Measurements from ENCODE around the gene ARHGEF26.
A peak's percentile ranks its signal among the peaks of the same experiment; 100 is the strongest.

- TF ChIP-seq, protein P1, sequence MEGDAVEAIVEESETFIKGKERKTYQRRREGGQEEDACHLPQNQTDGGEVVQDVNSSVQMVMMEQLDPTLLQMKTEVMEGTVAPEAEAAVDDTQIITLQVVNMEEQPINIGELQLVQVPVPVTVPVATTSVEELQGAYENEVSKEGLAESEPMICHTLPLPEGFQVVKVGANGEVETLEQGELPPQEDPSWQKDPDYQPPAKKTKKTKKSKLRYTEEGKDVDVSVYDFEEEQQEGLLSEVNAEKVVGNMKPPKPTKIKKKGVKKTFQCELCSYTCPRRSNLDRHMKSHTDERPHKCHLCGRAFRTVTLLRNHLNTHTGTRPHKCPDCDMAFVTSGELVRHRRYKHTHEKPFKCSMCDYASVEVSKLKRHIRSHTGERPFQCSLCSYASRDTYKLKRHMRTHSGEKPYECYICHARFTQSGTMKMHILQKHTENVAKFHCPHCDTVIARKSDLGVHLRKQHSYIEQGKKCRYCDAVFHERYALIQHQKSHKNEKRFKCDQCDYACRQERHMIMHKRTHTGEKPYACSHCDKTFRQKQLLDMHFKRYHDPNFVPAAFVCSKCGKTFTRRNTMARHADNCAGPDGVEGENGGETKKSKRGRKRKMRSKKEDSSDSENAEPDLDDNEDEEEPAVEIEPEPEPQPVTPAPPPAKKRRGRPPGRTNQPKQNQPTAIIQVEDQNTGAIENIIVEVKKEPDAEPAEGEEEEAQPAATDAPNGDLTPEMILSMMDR (IDR thresholded peaks at IDR 0.05; ENCODE audit: insufficient read depth, low read length), result no peak
- no peak for TF ChIP-seq POLR2AphosphoS5 (IDR thresholded peaks at IDR 0.05; ENCODE audit: low read depth)
- no peak for TF ChIP-seq GABPA (IDR thresholded peaks at IDR 0.05; ENCODE audit: low read depth)
- TF ChIP-seq, protein P2, sequence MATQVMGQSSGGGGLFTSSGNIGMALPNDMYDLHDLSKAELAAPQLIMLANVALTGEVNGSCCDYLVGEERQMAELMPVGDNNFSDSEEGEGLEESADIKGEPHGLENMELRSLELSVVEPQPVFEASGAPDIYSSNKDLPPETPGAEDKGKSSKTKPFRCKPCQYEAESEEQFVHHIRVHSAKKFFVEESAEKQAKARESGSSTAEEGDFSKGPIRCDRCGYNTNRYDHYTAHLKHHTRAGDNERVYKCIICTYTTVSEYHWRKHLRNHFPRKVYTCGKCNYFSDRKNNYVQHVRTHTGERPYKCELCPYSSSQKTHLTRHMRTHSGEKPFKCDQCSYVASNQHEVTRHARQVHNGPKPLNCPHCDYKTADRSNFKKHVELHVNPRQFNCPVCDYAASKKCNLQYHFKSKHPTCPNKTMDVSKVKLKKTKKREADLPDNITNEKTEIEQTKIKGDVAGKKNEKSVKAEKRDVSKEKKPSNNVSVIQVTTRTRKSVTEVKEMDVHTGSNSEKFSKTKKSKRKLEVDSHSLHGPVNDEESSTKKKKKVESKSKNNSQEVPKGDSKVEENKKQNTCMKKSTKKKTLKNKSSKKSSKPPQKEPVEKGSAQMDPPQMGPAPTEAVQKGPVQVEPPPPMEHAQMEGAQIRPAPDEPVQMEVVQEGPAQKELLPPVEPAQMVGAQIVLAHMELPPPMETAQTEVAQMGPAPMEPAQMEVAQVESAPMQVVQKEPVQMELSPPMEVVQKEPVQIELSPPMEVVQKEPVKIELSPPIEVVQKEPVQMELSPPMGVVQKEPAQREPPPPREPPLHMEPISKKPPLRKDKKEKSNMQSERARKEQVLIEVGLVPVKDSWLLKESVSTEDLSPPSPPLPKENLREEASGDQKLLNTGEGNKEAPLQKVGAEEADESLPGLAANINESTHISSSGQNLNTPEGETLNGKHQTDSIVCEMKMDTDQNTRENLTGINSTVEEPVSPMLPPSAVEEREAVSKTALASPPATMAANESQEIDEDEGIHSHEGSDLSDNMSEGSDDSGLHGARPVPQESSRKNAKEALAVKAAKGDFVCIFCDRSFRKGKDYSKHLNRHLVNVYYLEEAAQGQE (IDR thresholded peaks at IDR 0.05; ENCODE audit: insufficient replicate concordance, low read depth), result no peak
- peak; percentile 42; the same call in 1 of the 2 replicates for TF ChIP-seq SPI1 (IDR thresholded peaks at IDR 0.05; ENCODE audit: borderline replicate concordance, low read depth)
Observed at GRCh38 chr3:154188846-154189245, 67.7 kb downstream of the ARHGEF26 start.

Data from HL-60 (cell line).